ENCODE data around the gene MSANTD1.

GRCh38 chr4:3297066-3297859, 48.3 kb downstream of the MSANTD1 start:
- no peak for TF ChIP-seq MAX (IDR thresholded peaks at IDR 0.05; ENCODE audit: low read depth)
- no peak for TF ChIP-seq CHD2 (IDR thresholded peaks at IDR 0.05; ENCODE audit: low read length, partially characterized antibody)
- no peak for TF ChIP-seq REST (IDR thresholded peaks at IDR 0.05; ENCODE audit: low read depth, low read length)
- TF ChIP-seq TAF1 (IDR thresholded peaks at IDR 0.05; ENCODE audit: borderline replicate concordance, low read depth, low read length), result no peak
- TF ChIP-seq CTCF (IDR thresholded peaks at IDR 0.05), result no peak
- no peak for TF ChIP-seq MXI1 (IDR thresholded peaks at IDR 0.05; ENCODE audit: low read depth, low read length)
- TF ChIP-seq IRF3 (IDR thresholded peaks at IDR 0.05; ENCODE audit: low read depth, low read length), result no peak
- no peak for TF ChIP-seq RFX5 (IDR thresholded peaks at IDR 0.05; ENCODE audit: low read length)
